ENCODE data around the gene RSPO3.
A peak's percentile ranks its signal among the peaks of the same experiment; 100 is the strongest.

- TF ChIP-seq EP300 (IDR thresholded peaks at IDR 0.05) (no peak), REST (IDR thresholded peaks at IDR 0.05) (no peak), CBX2 (IDR thresholded peaks at IDR 0.05; ENCODE audit: borderline replicate concordance, low read depth) (no peak), CTCF (IDR thresholded peaks at IDR 0.05) (peak; percentile 76), CEBPB (IDR thresholded peaks at IDR 0.05) (no peak)
Observed at GRCh38 chr6:127120787-127121636, 2.5 kb downstream of the RSPO3 start.
